ENCODE data around the gene SOX13.

Gene SOX13

DNA sequence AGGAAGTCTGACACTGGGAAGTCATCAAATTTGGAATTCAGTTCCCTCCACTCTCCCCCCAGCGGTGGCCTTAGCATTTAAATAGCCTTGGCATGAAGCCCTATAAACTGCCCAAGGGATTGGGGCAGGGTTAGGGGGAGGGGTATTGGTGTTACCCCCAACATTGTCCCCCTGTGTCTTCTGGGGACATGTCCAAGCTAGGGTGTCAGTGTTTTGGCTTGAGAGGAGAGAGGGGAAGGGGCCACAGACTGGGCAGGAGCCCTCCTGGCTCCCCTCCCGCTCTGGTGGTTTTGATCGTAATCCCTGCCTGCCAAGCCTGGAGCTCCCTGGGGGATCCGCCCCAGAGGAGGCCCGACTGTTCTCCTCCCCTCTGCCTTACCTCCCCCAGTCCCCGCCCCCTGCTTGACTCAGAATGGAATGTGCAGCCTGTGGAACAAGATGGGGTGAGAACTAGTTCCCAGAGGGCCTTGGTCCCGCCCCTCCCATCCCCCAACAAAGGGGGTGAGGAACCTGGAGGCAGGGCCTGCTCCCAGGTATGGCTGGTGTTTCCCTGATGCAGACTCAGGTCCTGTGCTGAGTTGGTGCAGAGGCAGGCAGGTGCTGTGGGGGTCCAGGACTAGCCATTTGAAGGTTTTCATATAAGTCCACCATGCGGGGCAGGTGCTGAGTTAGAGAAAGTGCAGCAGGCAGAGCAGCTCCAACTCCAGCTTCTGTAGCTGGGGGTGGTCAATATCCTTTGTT is 7.4 kb downstream of the SOX13 start:
- Histone ChIP-seq H3K27ac (no peak overlapping the region; a peak in 1 of 22 replicates), H3K4me2 (peak overlapping the region; percentile 18 to 80 (median 72))

GRCh38 chr1:204081164-204081790 is 8.4 kb downstream of the SOX13 start:
- Histone ChIP-seq H4K20me1 (peaks cover 0 to 18% (median 0%) of the 10 kb centered on the region in 11 experiments; a peak in 7 of 22 replicates), H3K27ac (no peak overlapping the region), H3K27me3 (peaks cover 10 to 22% (median 18%) of the 10 kb centered on the region in 11 experiments), H3K9me3 (replicated peaks in 1 of 11) (no peaks in the 10 kb centered on the region), H3K4me1 (peaks cover 19 to 44% (median 30%) of the 10 kb centered on the region in 10 experiments), H3K36me3 (no peaks in the 10 kb centered on the region), H3K4me3 (no peak overlapping the region), H3K4me2 (peak overlapping the region in 6 of 11 experiments; percentile 46 to 80 (median 72); a peak in 4 of 22 replicates), H3K9ac (no peak overlapping the region)
- TF ChIP-seq Cebpa-rat (IDR thresholded peaks at IDR 0.05) = no peak

More for the DNA sequence above, 7.4 kb downstream of the SOX13 start:
- Histone ChIP-seq H3K9me3 (replicated peaks in 1 of 11) (no peaks in the 10 kb centered on the region), H3K4me3 (no peak overlapping the region), H3K4me1 (peaks cover 20 to 44% (median 30%) of the 10 kb centered on the region in 10 experiments), H3K27me3 (peaks cover 19 to 32% (median 27%) of the 10 kb centered on the region in 11 experiments), H4K20me1 (peaks cover 0 to 27% (median under 1%) of the 10 kb centered on the region in 11 experiments; a peak in 9 of 22 replicates), H3K36me3 (no peaks in the 10 kb centered on the region), H3K9ac (no peak overlapping the region)
- no peak for TF ChIP-seq Cebpa-rat (IDR thresholded peaks at IDR 0.05)

DNA sequence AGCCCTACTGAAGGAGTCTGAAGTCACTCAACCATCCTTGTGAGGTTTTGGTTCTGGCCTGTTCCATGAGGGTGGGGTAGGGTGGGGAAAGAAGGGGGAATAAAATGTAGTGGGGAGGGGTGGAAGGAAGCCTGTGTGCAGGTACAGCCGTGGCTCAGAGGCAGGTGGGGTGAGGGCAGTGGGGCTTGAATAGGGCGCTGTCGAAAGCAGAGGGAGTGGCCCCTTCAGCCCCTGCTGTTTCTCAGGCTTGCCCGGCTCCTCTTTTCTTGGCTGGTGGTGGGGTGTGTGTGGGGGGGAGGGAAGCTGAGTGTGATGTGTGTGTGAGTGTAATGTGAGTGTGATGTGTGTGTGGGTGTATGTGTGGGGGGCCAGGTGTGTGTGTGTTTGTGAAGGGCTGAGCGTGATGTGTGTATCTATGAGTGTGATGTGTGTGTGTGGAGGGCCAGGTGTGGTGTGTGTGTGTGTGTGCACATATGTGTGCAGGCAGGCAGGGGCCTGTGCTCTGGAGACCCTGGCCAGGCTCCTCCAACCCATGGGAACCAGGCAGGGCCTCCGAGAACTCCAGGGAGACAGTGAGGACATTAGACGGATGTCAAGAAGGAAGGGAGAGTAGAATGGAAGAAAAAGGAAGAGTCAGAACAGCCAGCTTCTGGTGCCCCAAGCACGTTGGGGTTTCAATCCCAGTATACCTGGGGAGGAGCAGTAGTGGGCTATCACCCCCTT is 9.0 kb downstream of the SOX13 start:
- H3K36me3 ChIP-seq = no peaks in the 10 kb centered on the region
- H3K9me3 ChIP-seq (replicated peaks in 1 of 11) = no peaks in the 10 kb centered on the region
- H3K27me3 ChIP-seq = peaks cover 3 to 15% (median 11%) of the 10 kb centered on the region in 11 experiments
- no peak overlapping the region for H3K4me3 ChIP-seq
- peaks cover 19 to 44% (median 30%) of the 10 kb centered on the region in 10 experiments for H3K4me1 ChIP-seq
- peaks cover 0 to 11% (median 0%) of the 10 kb centered on the region in 11 experiments; a peak in 3 of 22 replicates for H4K20me1 ChIP-seq
- no peak overlapping the region for H3K9ac ChIP-seq
- H3K27ac ChIP-seq = no peak overlapping the region
- H3K4me2 ChIP-seq = no peak overlapping the region
- TF ChIP-seq Cebpa-rat (IDR thresholded peaks at IDR 0.05) = no peak

- Histone ChIP-seq H4K20me1 (peaks cover 0 to 3% (median 0%) of the 10 kb centered on the region in 11 experiments; a peak in 2 of 22 replicates), H3K4me2 (no peak overlapping the region), H3K4me3 (no peak overlapping the region), H3K4me1 (peaks cover 15 to 36% (median 24%) of the 10 kb centered on the region in 10 experiments), H3K9ac (no peak overlapping the region), H3K9me3 (replicated peaks in 1 of 11) (no peaks in the 10 kb centered on the region), H3K36me3 (no peaks in the 10 kb centered on the region), H3K27me3 (no peaks in the 10 kb centered on the region; a peak in 1 of 22 replicates), H3K27ac (no peak overlapping the region)
- no peak for TF ChIP-seq Cebpa-rat (IDR thresholded peaks at IDR 0.05)
Observed at GRCh38 chr1:204083491-204083890, 10.6 kb downstream of the SOX13 start.

GRCh38 chr1:204084247-204084772 is 11.4 kb downstream of the SOX13 start:
- TF ChIP-seq Cebpa-rat (IDR thresholded peaks at IDR 0.05) = no peak
- H3K27ac ChIP-seq = no peak overlapping the region
- H3K4me2 ChIP-seq = no peak overlapping the region
- H3K9ac ChIP-seq = no peak overlapping the region
- H3K4me1 ChIP-seq = peaks cover 12 to 28% (median 17%) of the 10 kb centered on the region in 10 experiments
- H3K27me3 ChIP-seq = no peaks in the 10 kb centered on the region
- no peaks in the 10 kb centered on the region for H3K9me3 ChIP-seq (replicated peaks in 1 of 11)
- no peaks in the 10 kb centered on the region for H3K36me3 ChIP-seq
- no peaks in the 10 kb centered on the region; a peak in 2 of 22 replicates for H4K20me1 ChIP-seq
- H3K4me3 ChIP-seq = no peak overlapping the region

- Histone ChIP-seq H3K27ac (no peak overlapping the region), H3K9ac (no peak overlapping the region), H3K4me3 (no peak overlapping the region), H3K4me2 (no peak overlapping the region), H3K4me1 (peaks cover 0 to 12% (median 2%) of the 10 kb centered on the region in 10 experiments; a peak in 13 of 20 replicates), H3K27me3 (no peaks in the 10 kb centered on the region), H3K36me3 (no peaks in the 10 kb centered on the region), H4K20me1 (no peaks in the 10 kb centered on the region; a peak in 2 of 22 replicates), H3K9me3 (replicated peaks in 1 of 11) (no peaks in the 10 kb centered on the region)
- no peak for TF ChIP-seq Cebpa-rat (IDR thresholded peaks at IDR 0.05)
Observed at GRCh38 chr1:204085876-204086275, 13.0 kb downstream of the SOX13 start.

DNA sequence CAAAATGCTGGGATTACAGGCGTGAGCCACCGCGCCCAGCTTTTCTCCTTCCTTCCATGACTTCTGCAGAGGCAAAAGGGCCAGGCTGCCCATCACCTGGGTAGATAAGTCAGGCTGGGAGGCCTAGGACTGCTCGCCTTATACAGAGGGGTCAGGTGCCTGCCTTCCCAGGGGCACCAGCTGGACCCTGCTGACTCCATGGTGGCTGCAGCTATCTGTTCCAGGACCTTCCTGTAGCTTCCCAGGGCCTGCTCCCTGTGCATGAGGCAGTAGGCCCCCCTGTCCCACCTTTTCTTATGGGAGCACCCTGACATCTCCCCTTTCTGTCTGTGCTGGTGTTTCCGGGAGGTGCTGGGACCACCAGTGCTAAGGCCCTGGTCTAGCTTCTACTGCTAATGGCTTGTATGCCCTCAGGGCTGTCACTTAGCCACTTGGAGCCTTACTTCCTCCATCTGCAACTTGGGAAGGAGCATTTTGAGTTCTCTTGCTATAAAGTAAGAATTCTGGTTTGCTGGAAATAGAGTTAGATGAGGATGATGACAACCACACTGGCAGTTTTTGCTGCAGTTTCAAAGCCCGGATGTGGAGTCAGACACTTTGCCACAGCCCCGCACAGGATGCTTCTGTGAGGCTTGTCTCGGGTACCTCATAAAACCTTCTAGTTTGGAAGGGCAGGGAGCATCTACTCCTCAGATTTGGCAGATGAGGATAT is 14.4 kb downstream of the SOX13 start:
- Histone ChIP-seq H3K27ac (no peak overlapping the region), H3K9me3 (replicated peaks in 1 of 11) (no peaks in the 10 kb centered on the region), H3K9ac (no peak overlapping the region), H3K4me1 (peaks cover 0 to 5% (median 0%) of the 10 kb centered on the region in 10 experiments; a peak in 1 of 20 replicates), H3K4me2 (no peak overlapping the region), H3K27me3 (no peaks in the 10 kb centered on the region), H3K4me3 (no peak overlapping the region), H4K20me1 (no peaks in the 10 kb centered on the region; a peak in 2 of 22 replicates), H3K36me3 (no peaks in the 10 kb centered on the region)
- TF ChIP-seq Cebpa-rat (IDR thresholded peaks at IDR 0.05) = no peak

DNA sequence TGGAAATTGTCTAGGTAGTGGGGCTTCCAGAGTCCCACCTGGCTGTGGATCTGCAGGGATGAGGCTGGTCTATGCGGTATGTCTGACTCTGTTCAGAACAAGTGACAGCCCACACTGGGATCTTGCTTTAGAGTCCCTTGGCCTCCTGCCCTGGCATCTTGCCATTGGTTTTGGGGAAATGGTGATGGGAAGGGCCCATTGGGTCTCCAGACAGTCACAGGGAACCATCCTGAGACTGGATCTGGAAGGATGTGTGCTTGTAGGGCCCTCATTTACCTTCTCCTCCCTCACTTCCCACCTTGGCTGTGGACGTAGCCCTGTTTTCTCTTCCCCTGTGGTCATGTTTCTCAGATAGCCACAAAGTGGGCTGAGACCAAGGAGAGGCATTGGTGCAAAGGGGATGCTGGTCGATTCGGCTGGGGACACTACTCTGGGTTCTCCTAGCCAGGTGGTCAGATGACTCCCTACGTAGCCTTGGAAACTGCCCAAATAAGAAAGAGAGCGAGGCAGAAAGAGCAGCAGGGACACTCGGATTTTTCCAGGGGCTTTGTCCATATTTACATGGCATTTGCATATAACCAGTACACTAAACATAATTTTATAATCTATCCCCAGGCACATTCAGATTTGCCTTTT is 15.1 kb downstream of the SOX13 start:
- no peak overlapping the region for H3K4me2 ChIP-seq
- H3K36me3 ChIP-seq = no peaks in the 10 kb centered on the region
- H3K4me3 ChIP-seq = no peak overlapping the region
- H3K4me1 ChIP-seq = peaks cover 0 to 5% (median 0%) of the 10 kb centered on the region in 10 experiments; a peak in 1 of 20 replicates
- TF ChIP-seq Cebpa-rat (IDR thresholded peaks at IDR 0.05) = no peak
- H3K27ac ChIP-seq = no peak overlapping the region
- no peak overlapping the region for H3K9ac ChIP-seq
- H3K9me3 ChIP-seq (replicated peaks in 1 of 11) = no peaks in the 10 kb centered on the region
- H4K20me1 ChIP-seq = no peaks in the 10 kb centered on the region; a peak in 2 of 22 replicates
- no peaks in the 10 kb centered on the region for H3K27me3 ChIP-seq

All from BLaER1 treated with 17β-estradiol and CSF1 and Interleukin-3, amounts not matched to agents 10 nM and 100 nM (cell line).